ENCODE data around the gene DYRK2.
"Not testable (repeated sequence)": the region's sequence is repeated elsewhere in the genome, so short reads cannot be mapped to it uniquely, and the experiment has no call there.

Gene DYRK2

DNA sequence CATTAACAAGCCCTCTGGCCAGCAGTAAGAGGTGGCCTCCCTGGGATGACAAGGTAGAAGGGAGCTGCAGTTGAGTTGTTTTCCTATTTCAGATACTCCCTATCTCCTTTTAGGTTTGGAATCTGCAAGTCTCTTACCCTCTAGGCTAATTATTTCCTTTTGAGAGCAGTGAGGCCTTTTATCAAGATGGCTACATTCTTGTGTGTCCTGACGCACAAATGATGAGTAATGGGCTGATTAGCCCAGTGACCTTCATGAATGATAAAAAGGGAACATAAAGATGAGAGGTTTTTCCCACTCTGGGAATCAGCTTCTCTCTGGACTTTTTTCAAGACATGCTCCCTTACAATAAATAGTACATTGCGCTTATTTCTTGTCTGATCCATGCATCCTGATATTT is 22.9 kb downstream of the DYRK2 start:
- DNase-seq: no peak

DNA sequence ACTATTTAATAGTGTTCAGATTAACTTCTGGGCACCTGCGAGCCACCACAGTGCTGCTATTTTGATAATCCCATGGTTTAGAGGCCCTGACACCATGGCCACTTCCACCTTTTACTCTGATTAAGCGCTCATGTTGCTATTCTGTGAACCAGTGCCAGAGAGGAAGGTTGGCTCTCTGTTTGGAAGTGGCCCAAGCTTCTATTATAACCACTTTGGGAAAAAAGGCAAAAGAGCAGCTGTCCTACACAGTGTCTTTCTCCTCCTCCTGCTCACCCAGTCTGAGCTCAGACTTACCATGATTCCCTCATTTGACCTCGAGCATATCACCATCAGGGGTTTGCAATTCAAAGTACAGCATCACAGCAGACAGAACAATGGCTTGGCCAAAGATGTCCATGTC is 23.3 kb downstream of the DYRK2 start:
- no peak for DNase-seq

DNA sequence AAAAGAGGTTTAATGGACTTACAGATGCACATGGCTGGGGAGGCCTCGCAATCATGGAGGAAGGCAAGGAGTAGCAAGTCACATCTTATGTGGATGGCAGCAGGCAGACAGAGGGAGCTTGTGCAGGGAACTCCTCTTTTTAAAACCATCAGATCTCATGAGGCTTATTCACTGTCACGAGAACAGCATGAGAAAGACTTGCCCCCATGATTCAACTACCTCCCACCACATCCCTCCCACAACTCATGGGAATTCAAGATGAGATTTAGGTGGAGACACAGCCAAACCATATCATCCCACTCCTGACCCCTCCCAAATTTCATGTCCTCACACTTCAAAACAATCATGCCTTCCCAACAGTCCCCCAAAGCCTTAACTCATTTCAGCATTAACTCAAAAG is 24.0 kb downstream of the DYRK2 start:
- DNase-seq: not testable (repeated sequence)

DNA sequence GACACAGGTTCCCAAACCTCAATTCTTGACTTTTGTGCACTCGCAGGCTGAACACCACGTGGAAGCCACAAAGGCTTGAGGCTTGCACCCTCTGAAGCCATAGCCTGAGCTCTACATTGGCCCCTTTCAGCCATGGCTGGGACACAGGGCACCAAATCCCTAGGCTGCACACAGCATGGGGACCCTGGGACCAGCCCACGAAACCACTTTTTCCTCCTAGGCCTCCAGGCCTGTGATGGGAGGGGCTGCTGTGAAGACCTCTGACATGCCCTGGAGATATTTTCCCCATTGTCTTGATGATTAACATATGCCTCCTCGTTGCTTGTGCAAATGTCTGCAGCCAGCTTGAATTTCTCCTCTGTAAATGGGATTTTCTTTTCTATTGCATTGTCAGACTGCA is 25.0 kb downstream of the DYRK2 start:
- DNase-seq: not testable (repeated sequence)

DNA sequence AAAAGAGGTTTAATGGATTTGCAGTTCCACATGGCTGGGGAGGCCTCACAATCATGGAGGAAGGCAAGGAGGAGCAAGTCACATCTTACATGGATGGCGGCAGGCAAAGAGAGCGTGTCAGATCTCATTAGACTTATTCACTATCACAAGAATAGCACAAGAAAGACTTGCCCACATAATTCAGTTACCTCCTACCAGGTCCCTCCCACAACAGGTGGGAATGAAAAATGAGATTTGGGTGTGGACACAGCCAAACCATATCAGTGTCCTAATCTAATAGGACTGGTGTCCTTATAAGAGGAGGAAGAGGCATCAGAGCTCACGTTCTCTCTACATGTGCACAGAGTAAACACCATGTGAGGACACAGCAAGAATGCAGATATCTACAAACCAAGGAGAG is 25.9 kb downstream of the DYRK2 start:
- no peak for DNase-seq

DNA sequence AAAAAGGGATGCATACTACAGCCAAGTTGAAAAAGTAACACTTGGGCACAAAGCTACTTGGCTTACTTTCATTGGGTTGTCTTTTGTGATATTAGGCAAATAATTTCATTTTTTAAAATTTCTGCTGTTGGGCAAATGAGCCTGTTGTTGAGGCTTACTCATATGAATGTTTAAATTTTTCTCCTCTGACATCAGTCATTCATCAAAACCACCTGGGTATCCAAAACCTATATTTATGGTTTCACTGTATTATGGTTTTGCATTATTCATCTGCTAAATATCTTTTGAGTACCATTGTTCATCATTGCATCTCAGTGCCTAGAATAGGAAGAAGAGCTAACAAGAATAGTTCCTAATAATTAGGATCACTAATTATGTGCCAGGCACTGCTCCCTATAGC is 28.1 kb downstream of the DYRK2 start:
- DNase-seq: no peak

DNA sequence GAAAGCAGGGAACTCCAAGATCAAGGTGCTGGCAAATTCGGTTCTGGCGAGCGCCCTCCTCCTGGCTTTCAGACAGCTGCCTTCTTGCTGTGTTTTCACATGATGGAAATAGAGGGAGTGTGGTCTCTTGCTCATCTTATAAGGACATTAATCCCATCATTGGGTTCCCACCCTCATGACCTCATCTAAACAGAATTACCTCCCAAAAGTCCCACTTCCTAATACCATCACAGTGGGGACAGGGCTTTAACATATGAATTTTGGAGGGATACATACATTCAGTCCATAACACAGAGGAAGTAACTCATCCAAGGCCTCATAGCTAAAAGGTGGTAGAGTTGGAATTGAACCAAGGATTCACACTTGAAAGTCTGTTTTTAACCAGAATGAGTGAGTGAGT is 28.6 kb downstream of the DYRK2 start:
- no peak for DNase-seq

DNA sequence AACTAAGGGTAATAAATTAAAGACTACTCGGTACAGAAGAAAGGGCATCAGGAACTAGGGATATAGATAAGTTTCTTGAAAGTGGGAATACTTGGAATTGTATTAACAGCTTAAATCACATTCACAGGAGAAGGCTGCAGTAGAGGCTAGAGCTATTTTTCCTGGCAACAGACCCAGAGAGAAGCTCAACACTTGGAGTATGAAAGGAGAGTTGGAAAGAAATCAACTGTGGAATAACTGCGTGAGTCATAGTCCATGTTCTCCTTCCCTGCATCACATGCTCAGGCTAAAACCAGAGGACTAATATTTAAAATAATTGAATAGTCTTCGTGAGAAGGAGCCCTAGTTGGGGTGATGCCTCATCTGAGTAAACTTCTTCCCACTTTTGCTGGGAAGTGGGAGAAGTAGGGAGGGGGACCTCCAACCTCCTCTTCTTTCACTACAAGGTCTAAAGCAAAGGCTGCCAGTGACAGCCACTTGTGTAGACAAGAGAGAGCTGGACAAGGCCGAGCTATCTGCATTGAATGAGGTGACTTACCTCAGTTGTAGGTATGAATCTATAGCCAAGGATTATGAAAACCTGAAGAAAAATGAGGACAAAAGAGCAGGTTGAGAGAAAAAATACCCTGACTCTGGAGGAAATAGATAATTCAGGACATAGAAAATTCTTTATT is 32.7 kb downstream of the DYRK2 start:
- DNase-seq: no peak

DNA sequence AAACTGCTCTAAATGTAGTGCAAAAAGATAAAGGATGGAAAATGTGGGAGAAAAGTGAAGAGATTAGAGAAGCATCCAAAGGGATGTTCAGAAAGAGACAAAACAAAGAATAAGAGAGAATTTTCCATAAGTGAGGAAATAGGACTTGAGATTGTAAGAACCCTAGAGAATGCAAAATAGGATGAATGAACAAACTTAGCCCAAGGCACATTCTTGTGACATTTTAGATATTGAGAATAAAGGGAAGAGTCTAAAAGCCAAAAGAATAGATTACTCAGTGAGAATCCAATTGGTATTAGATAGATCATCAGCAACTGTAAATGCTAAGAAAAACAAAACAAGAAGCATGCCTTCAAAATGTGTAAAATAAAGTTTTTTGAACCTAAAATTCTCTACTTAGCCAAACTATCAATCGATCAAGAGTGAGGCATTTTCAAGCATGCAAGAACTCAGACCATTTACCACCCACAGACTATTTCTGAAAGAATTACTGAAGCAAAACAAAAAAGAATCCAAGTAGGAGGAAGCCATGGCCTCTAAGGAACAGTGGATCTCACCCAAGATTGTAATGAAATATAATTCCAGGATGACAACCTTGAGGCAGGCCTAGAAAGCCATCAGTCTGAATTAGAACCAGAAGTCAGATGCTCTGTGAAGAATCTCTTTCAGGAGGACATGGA is 33.5 kb downstream of the DYRK2 start:
- no peak for DNase-seq

DNA sequence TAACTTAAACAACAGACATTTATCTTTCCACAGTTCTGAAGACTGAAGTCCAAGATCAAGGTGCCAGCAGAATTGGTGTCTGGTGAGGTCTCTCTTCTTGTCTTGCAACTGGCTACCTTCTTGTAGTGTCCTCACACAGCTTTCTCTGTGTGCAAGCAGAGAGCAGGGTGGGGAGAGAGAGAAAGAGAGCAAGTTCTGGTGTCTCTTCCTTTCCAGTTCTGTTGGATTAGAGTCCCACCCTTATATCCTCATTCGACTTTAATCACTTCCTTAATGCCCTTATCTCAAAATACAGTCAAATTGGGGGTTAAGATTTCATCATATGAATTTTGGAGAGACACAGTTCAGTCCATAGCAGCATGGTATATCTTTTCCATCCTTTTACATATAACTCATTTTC is 40.8 kb downstream of the DYRK2 start:
- no peak for DNase-seq

DNA sequence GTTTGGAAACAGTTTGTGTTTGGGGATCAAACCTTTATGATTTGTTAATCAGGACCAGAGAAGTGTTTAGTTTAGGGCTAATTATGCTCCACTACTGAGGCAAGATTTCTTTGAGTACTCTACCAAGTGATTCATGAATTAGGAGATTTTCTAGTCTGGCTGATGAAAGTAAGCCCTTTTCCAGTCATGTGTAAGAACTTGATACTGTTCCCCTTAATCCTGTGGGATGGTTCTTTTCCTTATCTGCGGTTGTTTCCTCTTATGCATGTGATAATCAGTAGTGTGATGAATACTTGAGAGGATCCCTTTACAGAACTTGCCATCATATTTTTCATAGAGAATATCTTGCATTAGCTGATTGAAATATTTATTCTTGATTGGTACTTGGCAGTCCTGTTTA is 42.1 kb downstream of the DYRK2 start:
- no peak for DNase-seq

DNA sequence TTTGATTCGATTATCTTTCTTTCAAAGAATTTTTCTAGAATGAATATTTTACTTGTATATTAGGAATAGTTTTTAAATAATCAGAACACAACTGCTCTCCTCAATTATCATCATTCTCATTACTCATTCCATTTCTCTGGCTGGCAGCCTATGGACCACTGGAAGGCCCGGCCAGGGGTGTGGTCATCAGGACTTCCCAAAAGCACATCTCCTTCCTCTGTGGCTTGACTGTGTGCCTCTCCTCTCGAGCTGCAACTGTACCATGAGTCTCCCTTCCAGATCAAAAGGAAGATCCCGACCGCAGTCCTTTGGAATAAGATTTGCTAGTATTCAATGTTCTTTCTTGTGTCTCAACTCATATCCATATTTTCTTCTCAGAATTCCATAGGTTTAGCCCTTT is 42.7 kb downstream of the DYRK2 start:
- no peak for DNase-seq

DNA sequence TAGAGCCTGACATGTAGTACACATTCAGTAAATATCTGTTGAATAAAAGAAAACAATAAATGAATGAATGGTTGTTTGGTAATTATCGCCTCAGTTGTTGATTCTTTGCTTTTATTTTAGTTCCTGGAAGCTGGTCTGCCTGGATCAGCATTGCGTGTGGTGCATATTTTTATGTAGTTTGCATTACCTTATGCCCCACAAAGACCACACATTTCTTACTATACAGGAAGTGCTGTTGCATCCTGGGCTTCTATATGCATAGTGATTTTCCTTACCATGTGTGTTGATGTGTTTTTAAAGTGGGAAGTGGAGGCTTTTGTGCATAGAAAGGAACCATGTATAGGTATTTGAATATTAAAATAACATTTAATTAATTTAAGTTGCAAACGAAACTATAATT is 43.6 kb downstream of the DYRK2 start:
- DNase-seq: no peak

DNA sequence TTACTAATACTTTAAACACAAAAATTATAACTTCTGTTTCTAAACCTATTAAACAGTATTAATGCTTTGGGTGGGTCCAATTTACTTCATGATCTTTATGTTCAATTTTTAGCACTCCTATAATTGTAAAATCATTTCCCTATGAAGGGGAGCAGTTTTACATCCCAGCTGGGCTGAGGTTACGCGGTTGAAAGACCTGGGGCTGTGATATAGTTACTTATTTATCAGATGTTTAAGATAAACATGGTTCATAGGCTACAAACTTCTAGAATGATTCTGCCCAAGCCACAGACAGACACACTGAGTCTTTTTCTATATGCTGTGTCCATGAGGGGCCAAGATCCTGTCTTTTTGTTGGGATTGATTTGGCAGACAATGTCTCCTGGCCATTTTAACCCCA is 44.4 kb downstream of the DYRK2 start:
- DNase-seq: no peak

DNA sequence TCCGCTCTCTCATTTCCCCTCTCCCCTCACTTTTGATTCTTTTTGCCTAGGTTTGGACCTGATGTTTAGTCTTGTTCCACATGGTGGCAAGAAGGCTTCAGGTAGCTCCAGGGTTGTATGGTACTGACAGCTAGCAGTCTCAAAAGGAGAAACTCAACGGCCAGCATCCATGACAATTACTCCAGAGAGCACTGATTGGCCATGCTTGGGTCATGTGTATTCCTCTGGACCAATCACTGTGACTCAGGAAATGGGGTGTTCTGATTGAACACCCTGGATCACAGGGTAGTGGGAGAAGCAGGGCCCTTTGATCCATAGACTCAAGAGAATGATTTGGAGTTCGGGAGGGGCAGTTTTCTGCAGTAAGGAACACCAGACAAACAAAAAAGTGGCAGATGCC is 45.3 kb downstream of the DYRK2 start:
- DNase-seq: no peak

DNA sequence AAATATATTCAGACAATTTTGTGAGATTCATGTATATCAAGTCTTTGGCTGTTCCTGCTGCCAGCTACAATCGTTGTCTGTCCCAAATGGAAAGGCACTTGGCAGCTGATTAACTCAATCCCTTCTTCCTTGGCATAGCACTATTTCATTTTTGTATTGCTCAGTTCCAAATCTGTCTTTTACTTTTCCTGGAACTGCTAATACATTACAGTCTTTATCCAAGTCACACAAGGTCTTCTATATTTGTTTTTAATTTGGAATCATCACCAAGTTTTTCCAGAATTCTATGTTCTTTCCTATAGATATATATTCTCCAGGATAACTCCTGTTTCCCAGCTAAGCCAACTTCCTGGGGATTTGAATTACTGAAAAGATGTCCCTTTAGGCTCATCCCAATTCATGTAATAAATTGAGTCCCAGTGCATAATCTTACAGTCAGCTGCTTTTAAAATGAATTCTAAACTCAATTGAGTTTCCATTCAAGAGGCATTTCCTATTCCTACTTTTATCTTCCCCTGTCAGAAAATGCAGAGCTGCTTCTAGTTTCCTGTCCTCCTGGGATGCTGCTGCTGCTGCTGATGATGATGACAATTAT is 45.9 kb downstream of the DYRK2 start:
- no peak for DNase-seq

DNA sequence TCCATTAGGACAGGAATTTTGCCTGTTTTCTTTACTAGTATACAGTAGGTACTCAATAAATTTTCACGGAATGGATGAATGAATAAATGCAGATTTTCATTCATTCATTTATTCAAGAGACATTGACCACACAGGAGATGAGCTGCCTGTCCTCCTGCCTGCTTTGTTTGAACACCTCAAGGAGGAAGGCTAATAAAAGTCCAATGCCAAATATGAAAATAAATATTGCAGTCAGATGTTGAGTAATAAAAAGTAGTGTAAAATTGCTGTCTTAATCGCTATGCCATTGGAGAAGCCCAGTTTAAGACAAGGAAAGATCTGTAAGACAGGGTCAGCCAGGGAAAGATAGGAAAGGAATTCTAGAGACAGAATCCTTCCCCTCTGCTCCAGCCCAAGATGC is 47.4 kb downstream of the DYRK2 start:
- no peak for DNase-seq

DNA sequence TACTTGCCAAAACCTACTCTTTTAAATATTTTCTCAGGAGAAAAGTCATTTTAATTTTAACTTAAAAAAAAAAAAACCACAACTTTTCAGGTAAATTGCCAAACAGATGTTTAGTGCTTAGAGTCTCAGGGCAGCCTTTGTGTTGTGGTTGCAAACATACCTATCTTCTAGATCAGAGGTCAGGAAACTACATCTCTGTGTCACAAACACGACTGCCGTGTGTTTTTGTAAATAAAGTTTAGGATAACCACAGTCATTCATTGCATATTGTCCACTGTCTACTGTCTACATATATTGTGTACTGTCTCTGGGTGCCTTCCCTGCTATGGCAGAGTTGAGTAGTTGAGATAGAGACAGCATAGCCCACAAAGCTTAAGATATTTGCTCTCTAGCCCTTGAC is 48.9 kb downstream of the DYRK2 start:
- no peak for DNase-seq

DNA sequence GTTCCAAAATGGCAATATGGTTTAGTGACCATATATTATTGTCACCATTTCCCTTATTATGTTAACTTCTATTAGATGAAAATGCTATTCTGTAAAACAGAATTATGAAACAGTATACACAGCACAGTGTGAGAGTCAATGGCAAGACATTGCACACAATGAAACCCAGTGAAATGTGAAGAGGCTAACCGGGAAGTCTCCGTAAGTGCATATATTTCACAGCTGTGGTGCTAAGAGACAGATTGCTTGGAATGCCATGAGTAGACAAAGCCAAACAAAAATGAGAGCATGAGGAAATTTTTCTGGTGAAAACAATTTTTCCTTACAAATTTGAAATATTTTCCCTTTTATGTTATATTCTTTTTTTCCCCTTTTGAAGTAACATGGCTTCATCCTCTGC is 49.4 kb downstream of the DYRK2 start:
- DNase-seq: no peak

DNA sequence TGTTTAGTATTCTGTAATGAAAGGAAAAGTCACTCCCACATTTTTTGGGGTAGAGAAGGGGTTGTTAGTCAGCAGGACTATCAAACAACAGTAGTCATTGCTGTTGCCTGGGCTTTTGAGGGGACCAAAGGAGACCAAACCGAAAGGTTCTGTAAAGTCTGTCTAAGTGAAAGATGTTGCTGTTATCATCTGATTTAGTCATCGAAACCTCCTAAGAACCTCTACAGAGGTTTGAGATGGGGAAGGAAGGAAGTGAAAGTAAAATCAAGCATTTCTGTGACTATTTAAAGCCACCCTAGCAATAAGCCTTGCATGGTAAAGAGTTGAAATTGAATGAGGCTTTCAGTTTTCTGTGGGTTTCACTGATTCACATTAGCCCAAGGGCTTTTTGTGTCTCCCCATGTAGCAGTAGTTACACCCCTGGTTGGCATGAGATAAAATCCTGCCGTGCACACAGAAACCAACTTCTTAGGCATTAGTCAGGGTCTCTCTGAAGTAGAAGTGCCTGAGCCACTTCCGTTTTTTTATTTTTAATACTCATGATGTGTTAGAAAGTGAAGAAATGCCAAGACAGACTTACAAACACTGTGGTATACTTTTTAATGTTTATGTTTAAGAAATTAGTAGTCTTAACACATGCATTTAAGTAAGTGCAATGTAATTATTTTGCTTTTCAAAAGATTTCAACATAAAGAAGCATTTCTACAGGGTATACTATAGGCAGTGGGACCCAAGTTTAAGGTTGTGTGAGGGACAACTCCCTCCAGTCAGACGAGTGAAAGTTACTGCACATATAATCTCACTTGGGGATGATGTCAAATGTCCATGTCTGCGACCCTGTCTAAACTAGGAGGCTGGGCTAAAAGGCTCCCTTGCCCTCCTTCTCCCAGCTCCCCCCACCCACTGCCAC is 50.4 kb downstream of the DYRK2 start:
- DNase-seq: no peak

DNA sequence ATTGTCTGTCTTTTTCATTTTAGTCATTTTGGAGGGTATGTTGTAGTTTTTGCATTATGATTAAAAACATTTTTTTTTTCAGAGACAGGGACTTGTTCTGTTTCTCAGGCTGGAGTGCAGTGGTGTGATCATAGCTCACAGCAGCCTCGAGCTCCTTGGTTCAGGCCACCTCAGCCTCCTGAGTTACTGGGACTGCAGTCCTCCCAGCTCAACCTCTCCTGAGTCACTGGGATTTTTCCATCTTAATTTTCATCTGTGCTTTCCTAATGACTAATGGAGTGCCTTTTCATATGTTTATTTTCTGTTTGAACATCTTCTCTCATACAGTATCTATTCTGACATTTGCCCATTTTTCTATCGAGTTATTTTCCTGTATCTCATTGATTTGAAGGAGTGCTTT is 52.6 kb downstream of the DYRK2 start:
- DNase-seq: no peak

DNA sequence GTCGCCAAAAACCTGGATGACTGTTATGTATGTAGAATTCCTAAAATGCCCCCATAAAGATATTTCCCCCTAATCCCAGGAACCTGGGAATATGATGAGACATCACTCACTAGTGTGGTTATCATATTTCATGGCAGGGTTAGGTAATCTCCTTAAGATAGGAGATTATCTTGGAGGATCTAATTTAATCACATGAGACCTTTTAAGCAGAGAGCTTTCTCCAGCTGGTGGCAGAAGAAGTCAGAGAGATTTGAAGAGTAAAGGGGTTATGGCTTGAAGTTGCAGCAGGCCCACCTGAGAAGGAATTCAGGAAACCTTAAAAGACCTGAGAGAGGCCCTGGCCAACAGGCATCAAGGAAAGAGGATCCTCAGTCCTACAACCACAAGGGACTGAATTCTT is 53.6 kb downstream of the DYRK2 start:
- no peak for DNase-seq

DNA sequence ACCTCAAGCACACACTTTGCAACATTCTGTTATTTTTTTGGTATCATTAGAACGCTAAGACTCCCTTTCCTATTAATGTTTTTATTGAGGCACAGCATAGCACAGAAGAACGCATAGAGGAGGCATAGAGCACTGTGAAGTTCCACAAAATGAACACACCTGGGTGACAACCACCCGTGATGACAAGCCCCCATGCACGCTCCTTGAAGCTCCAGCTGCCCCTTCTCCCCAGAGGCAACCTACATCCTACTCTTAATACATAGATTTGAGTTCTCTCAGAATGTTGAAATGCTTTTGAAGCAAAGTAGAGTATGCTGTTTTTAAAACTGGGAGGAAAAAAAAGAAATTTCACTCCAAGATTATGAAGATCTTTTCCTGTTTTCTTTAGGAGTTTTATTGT is 55.5 kb downstream of the DYRK2 start:
- no peak for DNase-seq

Measured in NCI-H2081 (cell line).